Fibroblast of lung (primary cell): ENCODE results near the gene CDKN2D.
"Not testable (repeated sequence)": the region's sequence is repeated elsewhere in the genome, so short reads cannot be mapped to it uniquely, and the experiment has no call there.

Experiments
- CTCF ChIP-seq, 2 donors: IDR thresholded peaks in 1 of 2; conservative IDR thresholded peaks in 1 of 2; 1 replicate in 1 of 2; 2 replicates in 1 of 2; pipeline ENCODE4 v1.5.1; 2011 to 2012; ENCODE audit warnings: low read length in 2 of 2, control low read depth in 1 of 2, inconsistent platforms in 1 of 2, low read depth in 1 of 2, mild to moderate bottlenecking in 1 of 2
- EZH2 ChIP-seq: IDR thresholded peaks from 2 replicates; pipeline ENCODE4 v1.5.1; 2012; ENCODE audit warnings: low read length, control low read depth, mild to moderate bottlenecking; ENCODE audit errors: missing control alignments

GRCh38 chr19:10573793-10574192 lies 5.0 kb upstream of the CDKN2D start:
- not testable (repeated sequence) for TF ChIP-seq CTCF (conservative IDR thresholded peaks at IDR 0.05 in 1 of 2, IDR thresholded peaks at IDR 0.05 in 1 of 2; ENCODE audit: low read depth in 1 of 2, low read length in 2 of 2); EZH2
